B cell (primary cell): ENCODE data around the gene RSBN1.

ENCODE experiments used
- CTCF ChIP-seq: fragments of 200-600 bp; IDR thresholded peaks from one replicate; pipeline ENCODE4 v1.8.0; 2022; ENCODE audit warnings: antibody characterized with exemption, mild to moderate bottlenecking
- EZH2 ChIP-seq: IDR thresholded peaks from 2 replicates; pipeline ENCODE4 v1.6.1; 2012; ENCODE audit warnings: borderline replicate concordance, low read depth, mild to moderate bottlenecking, moderate library complexity, low read length; ENCODE audit not compliant: insufficient read depth, poor library complexity, severe bottlenecking

- TF ChIP-seq CTCF (no peak), EZH2 (no peak)
These were observed 69.8 kb downstream of the RSBN1 start for GRCh38 chr1:113742515-113742914.
